H1 (cell line): ENCODE results near the gene TGM5. TPM values are rescaled to one million over a fixed set of nuclear protein-coding genes. Genes with fewer than 3 reads are reported as not detected.

ENCODE experiments used
- CTCF ChIA-PET: fragments of 300-600 bp; sonication (Branson Sonifier 250); formaldehyde crosslinking; loops from one replicate; lab custom pipeline; 2021; ENCODE audit not compliant: partially characterized antibody; lab: Charles Lee
- POLR2A ChIA-PET: fragments of 300-600 bp; sonication (Branson Sonifier 250); formaldehyde crosslinking; loops from one replicate; lab custom pipeline; 2021; ENCODE audit warnings: inconsistent platforms; ENCODE audit not compliant: partially characterized antibody; lab: Charles Lee
- DNase-seq, 2 experiments: peaks; one replicate each; pipeline versions ENCODE4 v3.0.0 to v3.0.0-alpha.2; 2010 to 2022; ENCODE audit warnings: low spot score in 2 of 2, low read depth in 1 of 2, mixed read lengths in 1 of 2
- FAIRE-seq: peaks from 2 replicates; lab custom pipeline; 2011; peaks lifted over from hg19 to GRCh38; lab: Jason Lieb, UNC
- H2AFZ ChIP-seq: 2 replicates; pipeline ENCODE4 v1.8.1; 2012; ENCODE audit warnings: low read length, inconsistent platforms
- H2AK5ac ChIP-seq: 2 replicates; pipeline ENCODE4 v1.6.1; 2013; ENCODE audit warnings: low read depth, low read length
- H2BK120ac ChIP-seq: replicated peaks from 2 replicates; pipeline ENCODE3; 2013; ENCODE audit warnings: low read depth, low read length, inconsistent platforms
- H2BK12ac ChIP-seq: 2 replicates; pipeline ENCODE4 v1.6.1; 2013; ENCODE audit warnings: low read depth, low read length
- H2BK15ac ChIP-seq: 2 replicates; pipeline ENCODE4 v1.6.1; 2013; ENCODE audit warnings: low read length
- H2BK20ac ChIP-seq: 2 replicates; pipeline ENCODE4 v1.6.1; 2013; ENCODE audit warnings: low read length
- H2BK5ac ChIP-seq: 2 replicates; pipeline ENCODE4 v1.6.1; 2013; ENCODE audit warnings: low read depth, low read length
- H3K14ac ChIP-seq: 2 replicates; pipeline ENCODE4 v1.6.1; 2013; ENCODE audit warnings: inconsistent platforms; ENCODE audit not compliant: insufficient read length
- H3K18ac ChIP-seq: 2 replicates; pipeline ENCODE4 v1.6.1; 2013; ENCODE audit warnings: low read length; ENCODE audit errors: extremely low read depth
- H3K23ac ChIP-seq: 2 replicates; pipeline ENCODE4 v1.6.1; 2013; ENCODE audit warnings: inconsistent platforms; ENCODE audit not compliant: insufficient read length
- H3K23me2 ChIP-seq: 2 replicates; pipeline ENCODE4 v1.6.1; 2013; ENCODE audit warnings: low read depth, low read length
- H3K27ac ChIP-seq: 2 replicates; pipeline ENCODE4 v1.6.1; 2011; ENCODE audit warnings: low read depth, low read length, inconsistent platforms
- H3K27me3 ChIP-seq, 4 experiments: replicated peaks in 1 of 4; 1 replicate in 1 of 4; 2 replicates in 3 of 4; pipeline versions ENCODE4 v1.6.1 to v1.8.1; 2011 to 2013; ENCODE audit warnings: low read length in 3 of 4, mild to moderate bottlenecking in 3 of 4, inconsistent platforms in 2 of 4, mixed read lengths in 2 of 4, moderate library complexity in 1 of 4; ENCODE audit not compliant: control insufficient read depth in 3 of 4, insufficient read depth in 3 of 4; ENCODE audit errors: extremely low read depth in 1 of 4
- H3K36me3 ChIP-seq, 4 experiments: 2 replicates each; pipeline versions ENCODE4 v1.6.1 to v1.8.1; 2011 to 2013; ENCODE audit warnings: mild to moderate bottlenecking in 4 of 4, low read length in 3 of 4, moderate library complexity in 2 of 4, control low read depth in 1 of 4, inconsistent platforms in 1 of 4; ENCODE audit not compliant: insufficient read depth in 4 of 4, control insufficient read depth in 2 of 4
- H3K4ac ChIP-seq: replicated peaks from 2 replicates; pipeline ENCODE3; 2013; ENCODE audit warnings: low read length, low read depth, mixed read lengths, inconsistent platforms; ENCODE audit not compliant: insufficient read length
- H3K4me1 ChIP-seq, 4 experiments: replicated peaks in 1 of 4; 1 replicate in 1 of 4; 2 replicates in 3 of 4; pipeline versions ENCODE4 v1.6.1 to v1.8.1; 2011 to 2013; ENCODE audit warnings: low read length in 3 of 4, inconsistent platforms in 2 of 4, mixed read lengths in 1 of 4; ENCODE audit not compliant: insufficient read depth in 4 of 4, control insufficient read depth in 3 of 4
- H3K4me2 ChIP-seq, 2 experiments: 2 replicates each; pipeline versions ENCODE4 v1.6.1 to v1.8.1; 2011 to 2013; ENCODE audit warnings: low read depth in 2 of 2, low read length in 2 of 2, control low read depth in 1 of 2, inconsistent platforms in 1 of 2, mild to moderate bottlenecking in 1 of 2; ENCODE audit not compliant: insufficient read depth in 1 of 2
- H3K4me3 ChIP-seq, 4 experiments: fragments of 200-600, 300-600 bp in 1 of 4; sonication (generic), shearing (Covaris generic), sonication (Bioruptor Twin) in 1 of 4; 2 replicates each; pipeline versions ENCODE4 v1.5.1 to v1.8.1; 2011 to 2016; ENCODE audit warnings: low read length in 4 of 4, low read depth in 3 of 4, control low read depth in 2 of 4, inconsistent platforms in 2 of 4, mild to moderate bottlenecking in 2 of 4, mixed read lengths in 1 of 4, moderate library complexity in 1 of 4; ENCODE audit not compliant: insufficient read depth in 2 of 4; ENCODE audit errors: extremely low read depth in 1 of 4
- H3K56ac ChIP-seq: replicated peaks from 2 replicates; pipeline ENCODE3; 2013; ENCODE audit warnings: low read depth, mild to moderate bottlenecking, mixed read lengths, low read length, inconsistent platforms; ENCODE audit not compliant: insufficient read length
- H3K79me1 ChIP-seq: 2 replicates; pipeline ENCODE4 v1.6.1; 2013; ENCODE audit warnings: low read depth, low read length, control low read depth
- H3K79me2 ChIP-seq, 2 experiments: 2 replicates each; pipeline versions ENCODE4 v1.6.1 to v1.8.1; 2012 to 2013; ENCODE audit warnings: low read length in 2 of 2, mild to moderate bottlenecking in 2 of 2, inconsistent platforms in 1 of 2; ENCODE audit not compliant: insufficient read depth in 2 of 2, control insufficient read depth in 1 of 2
- H3K9ac ChIP-seq, 4 experiments: replicated peaks in 1 of 4; 1 replicate in 1 of 4; 2 replicates in 3 of 4; pipeline versions ENCODE4 v1.6.1 to v1.8.1; 2011 to 2013; ENCODE audit warnings: low read depth in 3 of 4, low read length in 3 of 4, control low read depth in 2 of 4, mild to moderate bottlenecking in 2 of 4, moderate library complexity in 2 of 4, inconsistent platforms in 1 of 4; ENCODE audit errors: extremely low read depth in 1 of 4
- H3K9me3 ChIP-seq, 2 experiments: 2 replicates each; pipeline versions ENCODE4 v1.6.1 to v1.8.1; 2012 to 2013; ENCODE audit warnings: mild to moderate bottlenecking in 2 of 2, moderate library complexity in 2 of 2, control low read depth in 1 of 2, inconsistent platforms in 1 of 2, low read depth in 1 of 2, low read length in 1 of 2, mixed read lengths in 1 of 2; ENCODE audit not compliant: insufficient read depth in 2 of 2
- H4K20me1 ChIP-seq, 2 experiments: replicated peaks in 1 of 2; 2 replicates each; pipeline versions ENCODE3 to v1.8.1; 2011 to 2013; ENCODE audit warnings: inconsistent platforms in 2 of 2, low read length in 2 of 2, mild to moderate bottlenecking in 1 of 2; ENCODE audit not compliant: insufficient read depth in 2 of 2, control insufficient read depth in 1 of 2
- H4K5ac ChIP-seq: 2 replicates; pipeline ENCODE4 v1.6.1; 2013; ENCODE audit warnings: low read length, low read depth, mixed read lengths, inconsistent platforms; ENCODE audit not compliant: insufficient read length
- H4K8ac ChIP-seq: 2 replicates; pipeline ENCODE4 v1.8.0; 2013; ENCODE audit warnings: mild to moderate bottlenecking, moderate library complexity, low read length, inconsistent platforms; ENCODE audit not compliant: insufficient read depth; ENCODE audit errors: extremely low read depth
- H4K91ac ChIP-seq: replicated peaks from 2 replicates; pipeline ENCODE3; 2013; ENCODE audit warnings: low read length, mixed read lengths, inconsistent platforms; ENCODE audit not compliant: insufficient read length
- CEBPB ChIP-seq: IDR thresholded peaks from 2 replicates; pipeline ENCODE4 v1.6.1; 2012; ENCODE audit warnings: low read depth, low read length
- KDM4A ChIP-seq: IDR thresholded peaks from one replicate; pipeline ENCODE4 v1.7.1; 2012; ENCODE audit warnings: low read depth, mild to moderate bottlenecking, moderate library complexity, low read length, inconsistent platforms; ENCODE audit not compliant: severe bottlenecking
- SIN3A ChIP-seq, 2 experiments: IDR thresholded peaks in 1 of 2; conservative IDR thresholded peaks in 1 of 2; 2 replicates each; pipeline ENCODE4 v1.6.1; 2011 to 2012; ENCODE audit warnings: low read length in 2 of 2, improper control_type of control experiment in 1 of 2, low read depth in 1 of 2, mild to moderate bottlenecking in 1 of 2
- SIRT6 ChIP-seq: IDR thresholded peaks from one replicate; pipeline ENCODE4 v1.7.1; 2012; ENCODE audit warnings: low read length, inconsistent platforms
- TBP ChIP-seq: IDR thresholded peaks from 2 replicates; pipeline ENCODE4 v1.6.1; 2011; ENCODE audit warnings: low read depth, low read length, improper control_type of control experiment
- WGBS, 2 experiments: shearing (Covaris generic) in 1 of 2; methylation state at CpG; one replicate each; pipeline versions ENCODE4 v1.1.6 to v1.1.7; 2013 to 2015; ENCODE audit warnings: low lambda C conversion rate in 2 of 2, mixed read lengths in 2 of 2, inconsistent platforms in 1 of 2, low coverage in 1 of 2, missing lambda C conversion rate in 1 of 2; ENCODE audit not compliant: insufficient replicate concordance in 2 of 2, insufficient coverage in 1 of 2, insufficient read length in 1 of 2; ENCODE audit errors: extremely low coverage in 1 of 2, missing lambda C conversion rate in 1 of 2; 5-methylcytosine and 5-hydroxymethylcytosine counted together
- polyA plus RNA-seq, 7 experiments: library from polyadenylated mRNA; depleted of rRNA in 3 of 7; stranded (reverse) in 5 of 7; unstranded in 2 of 7; fragments of >200 nt in 5 of 7; fragments of 200-250 nt in 2 of 7; gene quantifications; 1 replicate in 5 of 7; 2 replicates in 1 of 7; 4 replicates in 1 of 7; pipeline versions ENCODE4 v1.2.1 to v1.2.3, GENCODE V29; 2011 to 2013; ENCODE audit warnings: missing spikeins in 2 of 7, mixed read lengths in 2 of 7
- total RNA-seq: library from RNA; stranded (reverse); fragmentation: NEBNext Ultra II Directional; extraction: Animal tissue kit (Norgen Biotek cat#: 25700); gene quantifications from 2 replicates; pipeline ENCODE4 v1.2.1, GENCODE V29; 2021
- TF ChIP-seq, protein P1 (sequence below): IDR thresholded peaks from 2 replicates; pipeline ENCODE4 v1.6.1; 2012; ENCODE audit warnings: low read length, inconsistent platforms

The TGM5 gene
- total and polyA plus RNA-seq, 2 of the 8 experiments (the other 6 are each of a cell fraction or from before 2014, with no cell fraction given), result not detected

DNA sequence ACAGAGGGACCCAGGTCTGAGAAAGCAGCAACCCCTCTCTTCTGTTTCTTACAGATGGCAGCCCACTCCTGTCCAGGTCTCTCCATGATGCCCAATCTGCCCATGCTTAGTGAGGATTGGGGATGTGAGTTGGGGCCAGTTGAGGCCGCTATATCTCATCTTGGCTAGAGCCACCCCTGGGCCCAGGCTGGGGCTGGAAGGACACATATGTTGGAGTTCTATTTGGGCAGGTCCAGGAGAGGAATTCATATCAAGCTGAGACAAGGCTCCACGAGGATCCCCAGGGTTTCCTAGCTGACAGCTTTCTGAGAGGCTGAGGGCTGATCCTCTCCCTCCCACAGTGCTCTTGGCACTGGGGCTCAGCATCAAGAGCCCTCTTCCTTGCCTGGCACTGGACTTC, 11.4 kb downstream of the TGM5 start:
- Histone ChIP-seq H3K79me2 (no peaks in the 10 kb centered on the region), H3K18ac (no peak overlapping the region), H2BK120ac (no peak overlapping the region), H3K9ac (no peak overlapping the region), H3K4me2 (no peak overlapping the region), H3K4me3 (no peak overlapping the region), H2BK5ac (0 out of 2 replicates have a peak overlapping the region, but pooled peaks have one; percentile 28), H4K20me1 (no peaks in the 10 kb centered on the region), H3K27me3 (no peaks in the 10 kb centered on the region; a peak in 1 of 7 replicates), H4K5ac (no peak overlapping the region), H4K8ac (peak overlapping the region; percentile 18), H3K36me3 (no peaks in the 10 kb centered on the region), H2AK5ac (no peak overlapping the region), H3K4me1 (no peaks in the 10 kb centered on the region), H3K56ac (no peak overlapping the region), H3K23ac (no peak overlapping the region), H2BK12ac (no peak overlapping the region), H3K79me1 (no peaks in the 10 kb centered on the region), H3K23me2 (no peaks in the 10 kb centered on the region; the same call in 1 of the 2 replicates), H4K91ac (no peak overlapping the region), H3K4ac (no peak overlapping the region), H2BK15ac (no peak overlapping the region), H3K14ac (no peak overlapping the region), H2AFZ (no peak overlapping the region), H3K27ac (no peak overlapping the region), H3K9me3 (no peaks in the 10 kb centered on the region), H2BK20ac (no peak overlapping the region)
- no peak for TF ChIP-seq TBP
- TF ChIP-seq, protein P1, sequence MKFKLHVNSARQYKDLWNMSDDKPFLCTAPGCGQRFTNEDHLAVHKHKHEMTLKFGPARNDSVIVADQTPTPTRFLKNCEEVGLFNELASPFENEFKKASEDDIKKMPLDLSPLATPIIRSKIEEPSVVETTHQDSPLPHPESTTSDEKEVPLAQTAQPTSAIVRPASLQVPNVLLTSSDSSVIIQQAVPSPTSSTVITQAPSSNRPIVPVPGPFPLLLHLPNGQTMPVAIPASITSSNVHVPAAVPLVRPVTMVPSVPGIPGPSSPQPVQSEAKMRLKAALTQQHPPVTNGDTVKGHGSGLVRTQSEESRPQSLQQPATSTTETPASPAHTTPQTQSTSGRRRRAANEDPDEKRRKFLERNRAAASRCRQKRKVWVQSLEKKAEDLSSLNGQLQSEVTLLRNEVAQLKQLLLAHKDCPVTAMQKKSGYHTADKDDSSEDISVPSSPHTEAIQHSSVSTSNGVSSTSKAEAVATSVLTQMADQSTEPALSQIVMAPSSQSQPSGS, result no peak
- TF ChIP-seq KDM4A, result no peak
- no peak for TF ChIP-seq SIRT6
- no peak for TF ChIP-seq CEBPB
- no peak for TF ChIP-seq SIN3A (conservative IDR thresholded peaks at IDR 0.05 in 1 of 2, IDR thresholded peaks at IDR 0.05 in 1 of 2; ENCODE audit: low read depth in 1 of 2, low read length in 2 of 2)
- ChIA-PET CTCF (interaction anchor here (1.1 to 1.9 kb wide), 3 partner anchors 13 to 30 kb away, joined by 3 to 14 read pairs (median 5); no protein-coding TSS in a partner anchor), POLR2A (interaction anchor here (0.9 kb wide), 1 partner anchor 30 kb away, joined by 3 read pairs; no protein-coding TSS in a partner anchor)
- no peak for FAIRE-seq
- DNase-seq, result no peak
- 77% methylated on average over 2 of the region's 2 CpGs; no CpG with 5 or more reads in 1 of the 2 experiments for WGBS, 2 experiments
